GM18507 (cell line): ENCODE data around the gene KYNU.
A peak's percentile ranks its signal among the peaks of the same experiment; 100 is the strongest.
"Not testable (repeated sequence)": the region's sequence is repeated elsewhere in the genome, so short reads cannot be mapped to it uniquely, and the experiment has no call there.

Source experiments
- DNase-seq: peaks from one replicate; pipeline ENCODE4 v3.0.0; 2011; ENCODE audit warnings: low read depth; ENCODE audit not compliant: insufficient read length; ENCODE audit errors: extremely low spot score
- FAIRE-seq: peaks from 2 replicates; lab custom pipeline; 2011; peaks lifted over from hg19 to GRCh38; lab: Jason Lieb, UNC

KYNU gene

GRCh38 chr2:143070704-143071103 lies 193.2 kb downstream of the KYNU start:
- DNase-seq (no peak), FAIRE-seq (no peak)

GRCh38 chr2:143071185-143071876 lies 193.9 kb downstream of the KYNU start:
- no peak for FAIRE-seq
- no peak for DNase-seq

GRCh38 chr2:143074913-143075312 lies 197.4 kb downstream of the KYNU start:
- not testable (repeated sequence) for DNase-seq, FAIRE-seq

GRCh38 chr2:143075711-143076110 lies 198.2 kb downstream of the KYNU start:
- FAIRE-seq (no peak), DNase-seq (no peak)

- no peak for DNase-seq
- FAIRE-seq, result no peak
Observed at GRCh38 chr2:143078104-143078503, 200.6 kb downstream of the KYNU start.

GRCh38 chr2:143081616-143082015 lies 204.2 kb downstream of the KYNU start:
- FAIRE-seq (no peak), DNase-seq (no peak)

GRCh38 chr2:143083636-143084035 lies 206.2 kb downstream of the KYNU start:
- FAIRE-seq (no peak), DNase-seq (no peak)

GRCh38 chr2:143084462-143084861 lies 207.0 kb downstream of the KYNU start:
- FAIRE-seq, result no peak

GRCh38 chr2:143085125-143085784 lies 207.8 kb downstream of the KYNU start:
- peak; percentile 84 for FAIRE-seq

More at GRCh38 chr2:143084462-143084861, 207.0 kb downstream of the KYNU start:
- no peak for DNase-seq

GRCh38 chr2:143087033-143087432 lies 209.6 kb downstream of the KYNU start:
- DNase-seq (no peak), FAIRE-seq (no peak)

More at GRCh38 chr2:143085125-143085784, 207.8 kb downstream of the KYNU start:
- DNase-seq, result no peak

- DNase-seq (no peak), FAIRE-seq (no peak)
Observed at GRCh38 chr2:143088388-143088787, 210.9 kb downstream of the KYNU start.

- FAIRE-seq, DNase-seq: not testable (repeated sequence)
Observed at GRCh38 chr2:143089520-143089919, 212.1 kb downstream of the KYNU start.
